D721Med (cell line): ENCODE results near the gene VWC2.

ENCODE experiments used
- DNase-seq: peaks from one replicate; pipeline ENCODE4 v3.0.0; 2011; ENCODE audit warnings: low spot score; ENCODE audit not compliant: insufficient read length
- FAIRE-seq: peaks from 2 replicates; lab custom pipeline; 2011; peaks lifted over from hg19 to GRCh38; lab: Jason Lieb, UNC
- CTCF ChIP-seq: IDR thresholded peaks from 2 replicates; pipeline ENCODE4 v1.5.1; 2012; ENCODE audit warnings: mild to moderate bottlenecking, control low read depth; ENCODE audit not compliant: insufficient read depth; ENCODE audit errors: missing control alignments

VWC2 gene

GRCh38 chr7:49928787-49929186 lies 155.3 kb downstream of the VWC2 start:
- no peak for TF ChIP-seq CTCF
- no peak for FAIRE-seq
- no peak for DNase-seq

GRCh38 chr7:49931627-49932026 lies 158.2 kb downstream of the VWC2 start:
- FAIRE-seq (no peak), DNase-seq (no peak)
- no peak for TF ChIP-seq CTCF

GRCh38 chr7:49937608-49938007 lies 164.2 kb downstream of the VWC2 start:
- FAIRE-seq (no peak), DNase-seq (no peak)
- TF ChIP-seq CTCF = no peak
